NCI-H510A (cell line): ENCODE data around the gene KLC4.

Experiments
- DNase-seq: peaks from one replicate; lab custom pipeline; 2025; lab: John Stamatoyannopoulos, UW

Gene KLC4

GRCh38 chr6:43059168-43060033 is at the start of gene KLC4, which contains the start of gene MRPL2:
KLC4 (plus strand) TSS chr6:43059631; CDS start chr6:43061336, 1,705 bp downstream.
MRPL2 (minus strand) TSS chr6:43059434; CDS start chr6:43059381, 53 bp downstream.
- DNase-seq = peak; percentile 99

DNA sequence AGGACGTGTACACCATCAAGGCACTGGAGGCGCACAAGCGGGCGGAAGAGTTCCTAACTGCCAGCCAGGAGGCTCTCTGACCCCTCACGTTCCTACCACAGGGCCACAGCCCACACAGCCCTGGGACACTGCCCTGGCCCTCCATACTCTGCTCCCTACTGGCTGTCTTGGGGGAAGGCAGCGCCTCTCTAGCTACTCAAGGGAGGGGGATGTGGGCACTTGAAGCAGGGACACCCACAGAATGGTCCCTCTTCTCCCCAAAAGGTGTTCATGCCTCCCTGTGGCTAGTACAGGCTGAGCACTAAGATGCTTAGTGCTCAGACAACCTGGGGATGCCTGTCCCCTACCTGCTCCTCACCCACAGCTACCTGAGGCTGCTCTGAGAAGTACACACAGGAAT is 48.2 kb upstream of the KLC4 start:
- DNase-seq = no peak

DNA sequence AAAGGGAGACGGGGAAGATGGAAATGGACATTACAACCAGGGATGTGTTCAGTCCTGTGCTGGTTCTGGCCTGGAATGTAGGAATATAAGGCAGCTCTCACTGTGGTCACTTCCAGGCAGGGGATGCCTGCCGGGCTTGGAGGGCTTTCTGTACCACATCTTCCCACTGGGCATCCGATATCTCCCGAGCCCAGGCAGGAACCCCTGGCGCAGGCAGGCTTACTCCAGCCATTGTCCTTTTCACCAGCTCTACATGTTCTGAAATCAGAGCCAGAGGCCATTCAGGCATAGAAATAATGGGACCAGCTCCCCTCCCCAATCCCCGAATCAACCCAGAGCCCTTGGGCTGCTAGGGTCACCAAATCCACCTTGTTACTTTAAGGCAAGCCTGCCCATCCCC is 47.1 kb upstream of the KLC4 start:
- DNase-seq = no peak

DNA sequence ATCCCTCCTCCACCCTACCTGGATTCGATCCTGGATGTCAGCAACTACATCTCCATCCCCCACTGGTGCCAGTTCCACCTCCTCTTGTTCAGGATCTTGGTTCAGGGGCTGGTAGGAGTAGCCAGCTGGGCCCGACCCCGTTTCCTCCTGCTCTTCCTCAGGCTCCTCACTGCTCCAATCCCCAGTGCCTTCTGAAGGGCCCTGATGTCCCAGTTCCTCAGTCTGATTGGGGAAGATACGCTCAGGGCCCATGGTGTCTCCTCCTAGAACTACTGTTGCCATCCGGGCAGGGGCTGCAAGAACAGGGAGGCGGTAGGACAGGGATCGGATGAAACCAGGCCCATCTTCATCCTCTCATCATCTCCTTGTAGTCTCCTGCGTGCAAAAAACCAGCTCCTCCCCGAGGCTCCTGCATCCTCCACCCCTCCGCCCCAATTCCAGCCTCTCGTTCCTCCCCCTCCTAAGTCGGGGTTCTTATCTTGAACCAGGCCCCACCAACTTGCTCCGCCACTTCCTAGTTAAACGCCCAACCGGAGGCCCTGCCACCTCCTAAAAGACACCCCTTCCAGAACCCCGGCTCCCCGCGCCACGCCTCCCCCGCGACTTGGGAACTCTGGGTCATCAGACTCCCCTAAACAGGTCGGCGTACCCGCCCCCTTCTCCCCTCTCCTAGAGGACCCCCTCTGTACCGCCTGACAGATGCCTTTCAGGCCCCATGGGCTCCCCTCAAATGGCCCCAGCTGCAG is 46.2 kb upstream of the KLC4 start:
- peak; percentile 20 for DNase-seq

DNA sequence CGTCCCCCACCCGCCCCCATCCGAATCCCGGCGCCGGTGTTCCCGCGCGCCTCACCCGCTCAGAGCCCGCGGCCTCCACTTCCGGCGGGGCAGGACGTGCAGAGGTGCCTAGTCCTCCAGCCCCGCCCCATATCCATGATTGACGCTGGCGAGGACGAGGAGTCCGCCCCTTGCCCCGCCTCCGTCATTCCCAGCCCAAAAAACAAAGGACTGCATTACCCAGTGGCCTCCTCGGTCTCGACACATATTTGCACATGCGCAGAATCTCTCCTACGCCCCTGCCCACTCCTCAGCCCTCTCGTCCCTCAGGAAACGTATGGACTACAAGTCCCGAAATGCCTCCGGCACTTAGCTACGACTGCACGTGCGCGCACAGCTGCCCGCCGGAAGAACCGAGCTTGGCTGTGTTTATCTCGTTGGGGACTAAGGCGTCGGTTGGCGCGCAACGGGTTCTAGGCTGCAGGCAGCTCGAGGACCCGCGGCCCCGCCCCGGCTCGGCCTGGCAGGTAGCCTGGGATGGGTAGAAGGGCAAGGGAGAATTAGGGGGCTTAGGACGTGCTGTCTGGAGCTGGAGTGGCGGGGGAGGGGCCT is 45.5 kb upstream of the KLC4 start, which contains the start of the genes KLHDC3 and MEA1:
Gene KLHDC3, plus strand, starts transcription at position 407 of the 591 bp plus-strand sequence. CDS start 2,944 bp downstream, outside the sequence.
Gene MEA1, minus strand, starts transcription at position 104 of the 591 bp plus-strand sequence. CDS start 133 bp downstream, outside the sequence.
- peak; percentile 99 for DNase-seq

- no peak for DNase-seq
Measured at GRCh38 chr6:43014434-43014909, 45.0 kb upstream of the KLC4 start.

- DNase-seq = no peak
Measured at GRCh38 chr6:43016176-43016942, 43.1 kb upstream of the KLC4 start.

GRCh38 chr6:43016943-43017334 is 42.5 kb upstream of the KLC4 start:
- no peak for DNase-seq

DNA sequence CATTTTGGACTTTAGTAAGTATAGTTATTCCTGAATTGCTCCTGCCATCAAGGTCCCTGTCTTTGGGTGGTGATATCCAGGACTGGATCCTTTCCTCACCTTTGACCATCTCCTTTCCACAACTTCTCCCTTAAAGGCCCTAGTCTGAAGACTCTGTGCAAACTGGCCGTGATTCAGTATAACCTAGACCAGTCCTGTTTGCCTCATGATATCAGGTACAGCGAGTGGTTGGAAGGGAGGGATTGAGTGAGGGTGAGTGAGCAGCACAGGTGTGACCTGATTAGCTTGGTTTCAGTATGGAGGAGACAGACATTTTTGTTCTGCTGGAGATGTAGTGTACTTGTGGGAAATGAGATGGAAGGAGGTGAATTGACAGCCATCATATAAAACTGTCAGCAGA is 40.3 kb upstream of the KLC4 start:
- no peak for DNase-seq

DNA sequence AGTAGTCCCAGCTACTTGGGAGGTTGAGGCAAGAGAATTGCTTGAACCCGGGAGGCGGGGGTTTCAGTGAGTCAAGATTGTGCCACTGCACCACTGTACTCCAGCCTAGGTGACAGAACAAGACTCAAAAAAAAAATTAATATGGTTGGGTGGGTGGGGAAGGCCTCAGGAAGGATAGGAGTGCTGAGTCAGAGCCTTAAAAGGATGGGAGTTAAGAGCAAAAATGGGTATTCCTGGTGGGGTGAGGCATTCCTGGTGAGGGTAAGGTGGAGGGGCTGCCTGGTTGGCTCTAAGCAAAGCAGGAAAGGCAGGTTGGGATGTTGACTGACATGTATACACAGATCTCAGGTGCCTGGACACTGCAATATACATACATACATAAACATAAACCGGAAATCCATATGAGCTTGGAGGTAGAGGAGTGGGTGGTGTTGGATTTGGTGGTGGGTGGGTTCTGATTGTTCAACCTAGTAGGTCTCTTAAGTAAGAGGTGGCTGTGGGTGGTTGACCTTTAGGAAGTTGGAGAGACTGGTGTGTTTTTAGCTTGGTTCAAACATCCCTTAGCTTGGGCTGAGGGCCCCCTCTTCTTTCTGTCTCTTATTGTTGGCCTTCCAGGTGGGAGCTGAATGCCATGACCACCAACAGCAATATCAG is 39.3 kb upstream of the KLC4 start:
- DNase-seq = no peak

- DNase-seq = no peak
Measured at GRCh38 chr6:43020847-43021246, 38.6 kb upstream of the KLC4 start.

DNA sequence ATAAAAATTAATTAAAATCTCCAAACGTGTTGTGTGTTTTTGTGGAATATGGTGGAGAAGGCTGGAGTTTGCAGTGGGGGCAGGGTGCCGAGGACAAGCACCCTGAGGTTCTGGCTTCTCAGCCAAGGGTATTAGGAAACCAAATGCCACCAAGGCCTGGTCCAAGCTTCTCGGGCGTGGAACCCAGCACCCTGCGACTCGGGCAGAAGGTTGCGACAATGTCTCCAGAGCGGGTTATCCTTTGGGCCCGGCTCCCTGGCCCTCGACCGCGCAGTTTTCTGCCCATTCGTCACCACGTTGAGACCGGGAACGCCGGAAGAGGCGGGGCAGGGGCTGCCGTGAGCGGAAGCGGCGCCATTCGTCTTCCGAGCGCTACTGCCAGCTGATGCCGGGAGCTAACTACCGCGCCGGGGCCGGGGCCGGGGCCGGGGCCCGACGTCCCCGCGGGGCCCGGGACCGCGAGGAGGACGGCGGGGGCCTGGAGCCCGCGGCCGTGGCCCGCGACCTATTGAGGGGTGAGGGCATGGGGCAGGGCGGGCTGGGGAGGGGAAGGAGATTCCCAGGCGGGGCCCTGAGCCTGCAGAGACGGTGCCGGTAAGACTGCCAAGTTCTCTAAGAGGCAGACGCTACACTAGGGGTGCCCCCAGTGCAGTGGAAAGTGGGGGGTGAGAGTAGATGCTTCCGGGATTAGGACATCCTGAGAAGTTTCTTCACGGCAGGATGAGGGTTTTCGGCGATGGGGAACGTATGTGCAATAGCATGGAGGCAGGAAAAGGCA is 38.0 kb upstream of the KLC4 start, which contains the start of gene RRP36:
Gene RRP36, plus strand, starts transcription at position 354 of the 778 bp plus-strand sequence. Its CDS starts 32 bp downstream, at position 386.
- peak; percentile 88 for DNase-seq

DNA sequence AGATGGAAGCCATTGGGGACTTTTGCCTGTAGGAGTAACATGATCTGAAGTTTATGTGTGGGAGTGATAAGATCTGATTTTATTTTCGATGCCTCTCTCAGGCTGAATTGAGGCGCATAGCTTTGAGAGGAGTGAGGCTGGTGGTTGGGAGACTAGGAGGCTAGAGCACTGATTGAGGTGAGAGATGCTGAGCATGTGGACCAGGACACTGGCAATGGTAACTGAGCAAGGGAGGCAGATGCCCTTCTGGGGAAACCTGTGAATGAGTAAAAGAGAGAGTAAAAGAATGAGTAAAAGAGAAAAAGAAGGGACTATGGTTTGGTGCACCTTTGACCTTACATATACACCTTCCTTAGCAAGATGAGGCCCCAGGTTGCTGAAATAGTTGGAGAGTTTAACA is 35.0 kb upstream of the KLC4 start:
- DNase-seq = no peak

DNA sequence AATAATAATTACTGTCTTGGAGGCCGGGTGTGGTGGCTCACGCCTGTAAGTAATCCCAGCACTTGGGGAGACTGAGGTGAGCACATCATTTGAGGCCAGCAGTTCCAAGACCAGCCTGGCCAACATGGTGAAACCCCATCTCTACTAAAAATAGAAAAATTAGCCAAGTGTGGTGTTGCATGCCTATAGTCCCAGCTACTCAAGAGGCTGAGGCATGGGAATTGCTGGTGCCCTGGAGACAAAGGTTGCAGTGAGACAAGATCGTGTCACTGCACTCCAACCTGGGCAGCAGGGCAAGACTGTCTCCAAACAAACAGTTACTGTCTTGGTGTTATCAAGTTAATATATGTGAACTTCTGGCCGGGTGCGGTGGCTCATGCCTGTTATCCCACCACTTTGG is 33.1 kb upstream of the KLC4 start:
- no peak for DNase-seq

DNA sequence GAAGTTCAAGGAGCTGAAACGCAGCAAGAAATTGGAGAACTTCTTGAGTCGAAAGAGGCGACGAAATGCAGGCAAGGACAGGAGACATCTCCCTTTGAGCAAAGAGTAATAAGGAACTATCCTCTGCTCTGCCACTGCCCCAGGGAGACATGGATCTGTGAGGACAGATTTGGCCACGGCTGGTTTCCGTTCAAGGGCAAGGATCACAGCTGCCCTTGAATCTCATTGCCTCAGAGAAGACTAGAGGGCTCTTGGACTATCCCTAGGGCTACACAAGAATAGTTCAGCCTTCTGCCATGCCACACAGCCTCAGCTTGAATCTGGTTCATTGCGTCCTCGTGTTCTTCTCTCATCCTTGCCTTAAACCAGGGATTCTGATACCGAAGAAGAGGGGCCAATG is 30.3 kb upstream of the KLC4 start:
- no peak for DNase-seq

- DNase-seq = no peak
Measured at GRCh38 chr6:43032326-43032725, 27.1 kb upstream of the KLC4 start.

DNA sequence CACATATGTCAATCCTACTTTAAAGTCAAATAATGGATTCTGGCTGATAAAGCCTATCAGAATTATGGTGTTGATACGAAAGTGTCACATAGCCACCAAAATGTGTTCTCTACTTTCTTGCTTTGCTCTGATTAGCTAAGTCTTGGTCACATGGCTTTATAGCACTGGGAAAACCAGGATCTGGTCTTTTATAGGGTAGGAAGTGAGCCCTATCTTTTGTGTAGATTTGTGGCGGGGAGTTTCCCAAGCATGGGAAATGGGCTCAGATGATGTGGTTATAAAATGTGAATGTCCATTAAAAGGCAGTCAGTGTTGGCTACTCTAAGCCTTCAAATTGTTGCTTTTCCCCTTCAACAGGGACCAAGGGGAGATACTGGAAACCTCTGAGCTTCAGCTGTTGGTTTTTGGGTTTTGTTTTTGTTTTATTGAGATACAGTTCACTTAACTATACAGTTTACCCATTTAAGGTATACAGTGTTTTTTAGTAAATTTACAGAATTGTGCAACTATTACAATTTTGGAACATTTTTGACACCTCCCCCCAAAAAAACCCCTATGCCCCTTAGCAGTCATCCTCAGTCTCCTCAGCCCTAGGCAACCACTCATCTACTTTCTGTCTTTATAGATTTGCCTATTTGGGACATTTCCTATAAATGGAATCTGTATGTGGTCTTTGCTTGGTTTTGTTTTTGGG is 25.8 kb upstream of the KLC4 start:
- no peak for DNase-seq

DNA sequence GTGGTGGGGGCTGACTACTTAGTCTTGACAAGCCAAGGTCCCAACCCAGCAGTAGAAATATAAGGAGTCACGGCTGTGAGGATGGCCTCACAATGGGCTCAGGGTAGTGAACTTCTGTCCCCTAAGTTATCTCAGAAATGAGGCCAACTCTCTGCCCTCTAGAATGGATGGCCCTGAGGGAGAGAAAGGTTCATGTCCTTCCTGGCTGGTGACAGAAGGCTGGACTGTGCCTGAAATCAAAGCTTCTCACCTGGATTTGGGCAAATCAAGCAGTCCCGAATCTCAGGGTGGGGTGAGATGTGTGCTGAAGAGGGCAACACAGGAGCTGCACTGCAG is 25.3 kb upstream of the KLC4 start:
- DNase-seq = no peak

DNA sequence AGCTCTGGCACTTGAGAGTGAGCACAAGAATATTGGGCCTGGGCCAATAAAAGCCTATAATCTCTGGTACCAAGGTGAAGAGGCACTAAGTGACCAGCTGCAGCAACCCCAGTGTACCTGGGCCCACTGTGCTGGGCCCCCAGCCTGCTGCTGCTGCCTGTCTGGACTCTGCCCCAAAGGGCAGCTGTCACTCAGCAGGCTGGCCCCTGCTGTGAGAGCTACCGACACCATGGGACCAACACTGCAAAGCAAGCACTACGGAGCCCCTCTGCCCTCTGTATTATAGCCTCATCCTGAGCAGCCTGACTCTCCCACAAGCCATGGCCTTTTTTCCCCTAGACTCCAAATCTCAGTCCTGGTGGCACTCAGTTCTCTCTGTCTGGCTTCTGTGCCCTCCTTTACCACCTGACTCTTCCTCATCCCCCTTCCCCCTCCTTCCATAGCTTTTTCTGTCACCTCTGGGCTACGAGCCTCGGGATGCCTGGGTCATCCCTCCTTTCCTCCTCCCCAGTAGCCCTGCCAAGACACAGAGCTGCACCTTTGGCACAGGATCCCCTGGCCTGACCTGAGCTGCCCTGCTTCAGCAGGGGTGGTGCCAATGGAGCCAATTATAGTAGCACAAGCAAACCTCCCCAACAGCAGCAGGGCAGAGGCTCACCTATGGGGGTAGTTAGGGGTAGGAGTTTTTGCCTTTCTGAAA is 23.8 kb upstream of the KLC4 start:
- no peak for DNase-seq
